Lung (tissue), 12 donors: ENCODE results near the gene PLPPR4. TPM values are rescaled to one million over a fixed set of nuclear protein-coding genes. Genes with fewer than 3 reads are reported as not detected.

Source experiments
- ATAC-seq: fragments of 200-7000 bp; cut with Tn5 transposase; one replicate; pipeline ENCODE4 v1.9.1; 2020; ENCODE audit warnings: moderate number of reproducible peaks; ENCODE audit not compliant: insufficient read depth, low FRiP score
- DNase-seq, 3 donors: peaks; one replicate each; pipeline ENCODE4 v3.0.0-alpha.2; 2013 to 2017
- H3K27ac ChIP-seq, 2 donors: one replicate each; pipeline ENCODE4 v1.5.1; 2013; ENCODE audit warnings: mild to moderate bottlenecking in 2 of 2, moderate library complexity in 2 of 2, control low read depth in 1 of 2, inconsistent platforms in 1 of 2, low read depth in 1 of 2, low read length in 1 of 2
- H3K27me3 ChIP-seq, 3 donors: one replicate each; pipeline ENCODE4 v1.5.1; 2013; ENCODE audit warnings: low read length in 2 of 3; ENCODE audit not compliant: control insufficient read depth in 3 of 3, insufficient read depth in 3 of 3
- H3K36me3 ChIP-seq, 4 donors: one replicate each; pipeline ENCODE4 v1.5.1; 2013; ENCODE audit warnings: low read length in 4 of 4, mild to moderate bottlenecking in 1 of 4, moderate library complexity in 1 of 4; ENCODE audit not compliant: control insufficient read depth in 4 of 4, insufficient read depth in 4 of 4
- H3K4me1 ChIP-seq, 5 donors: one replicate each; pipeline ENCODE4 v1.5.1; 2013; ENCODE audit warnings: low read length in 5 of 5, mild to moderate bottlenecking in 2 of 5, moderate library complexity in 1 of 5; ENCODE audit not compliant: control insufficient read depth in 5 of 5, insufficient read depth in 5 of 5
- H3K4me3 ChIP-seq: one replicate; pipeline ENCODE4 v1.5.1; 2013; ENCODE audit warnings: mild to moderate bottlenecking, control low read depth, moderate library complexity
- H3K9ac ChIP-seq, 2 donors: one replicate each; pipeline ENCODE4 v1.5.1; 2013; ENCODE audit warnings: low read length in 2 of 2, control low read depth in 1 of 2; ENCODE audit not compliant: insufficient read depth in 1 of 2
- H3K9me3 ChIP-seq, 4 donors: one replicate each; pipeline ENCODE4 v1.5.1; 2013; ENCODE audit warnings: low read length in 3 of 4, mild to moderate bottlenecking in 1 of 4, moderate library complexity in 1 of 4; ENCODE audit not compliant: control insufficient read depth in 4 of 4, insufficient read depth in 3 of 4
- WGBS, 2 donors: extraction: QIAGEN DNeasy Blood & Tissue Kit; methylation state at CpG; one replicate each; pipeline ENCODE4 v1.1.7; 2013; 5-methylcytosine and 5-hydroxymethylcytosine counted together
- polyA plus RNA-seq, 2 donors: library from polyadenylated mRNA; stranded (reverse); fragments of 200-250 nt; gene quantifications; one replicate each; pipeline ENCODE4 v1.2.1, GENCODE V29; 2013
- total RNA-seq, 2 donors: library from RNA; depleted of rRNA in 1 of 2; stranded (reverse); fragments of >200 nt in 1 of 2; gene quantifications; one replicate each; pipeline ENCODE4 v1.2.1, GENCODE V29; 2014 to 2021
- TF ChIP-seq, protein P1 (sequence below): IDR thresholded peaks from 2 replicates; pipeline ENCODE4 v1.5.1; 2012; ENCODE audit warnings: mild to moderate bottlenecking; ENCODE audit errors: control extremely low read depth, extremely low read depth
- donor health status: control.
- donor health status: control.
- donor health status: Bipolar disorder and iron deficiency.
- donor health status: healthy.
- donor health status: DM: yes; HTN: yes; CAD: no.

Gene PLPPR4
- total and polyA plus RNA-seq, 4 donors = 0.20 to 31.2 (median 0.95) TPM

- TF ChIP-seq, protein P1, sequence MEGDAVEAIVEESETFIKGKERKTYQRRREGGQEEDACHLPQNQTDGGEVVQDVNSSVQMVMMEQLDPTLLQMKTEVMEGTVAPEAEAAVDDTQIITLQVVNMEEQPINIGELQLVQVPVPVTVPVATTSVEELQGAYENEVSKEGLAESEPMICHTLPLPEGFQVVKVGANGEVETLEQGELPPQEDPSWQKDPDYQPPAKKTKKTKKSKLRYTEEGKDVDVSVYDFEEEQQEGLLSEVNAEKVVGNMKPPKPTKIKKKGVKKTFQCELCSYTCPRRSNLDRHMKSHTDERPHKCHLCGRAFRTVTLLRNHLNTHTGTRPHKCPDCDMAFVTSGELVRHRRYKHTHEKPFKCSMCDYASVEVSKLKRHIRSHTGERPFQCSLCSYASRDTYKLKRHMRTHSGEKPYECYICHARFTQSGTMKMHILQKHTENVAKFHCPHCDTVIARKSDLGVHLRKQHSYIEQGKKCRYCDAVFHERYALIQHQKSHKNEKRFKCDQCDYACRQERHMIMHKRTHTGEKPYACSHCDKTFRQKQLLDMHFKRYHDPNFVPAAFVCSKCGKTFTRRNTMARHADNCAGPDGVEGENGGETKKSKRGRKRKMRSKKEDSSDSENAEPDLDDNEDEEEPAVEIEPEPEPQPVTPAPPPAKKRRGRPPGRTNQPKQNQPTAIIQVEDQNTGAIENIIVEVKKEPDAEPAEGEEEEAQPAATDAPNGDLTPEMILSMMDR = no peak
- WGBS, 2 donors = 89 to 94% methylated on average over 1 of the region's 1 CpG
- H3K9ac ChIP-seq = no peak overlapping the region
- no peaks in the 10 kb centered on the region for H3K27me3 ChIP-seq
- H3K9me3 ChIP-seq = no peaks in the 10 kb centered on the region
- DNase-seq = no peak
- no peaks in the 10 kb centered on the region for H3K36me3 ChIP-seq
- H3K4me1 ChIP-seq = peaks cover 0 to 15% (median 0%) of the 10 kb centered on the region in 5 donors
- no peak overlapping the region for H3K27ac ChIP-seq
- ATAC-seq = no peak
- H3K4me3 ChIP-seq = no peak overlapping the region
These were observed 30.8 kb upstream of the PLPPR4 start for GRCh38 chr1:99233446-99233845.

DNA sequence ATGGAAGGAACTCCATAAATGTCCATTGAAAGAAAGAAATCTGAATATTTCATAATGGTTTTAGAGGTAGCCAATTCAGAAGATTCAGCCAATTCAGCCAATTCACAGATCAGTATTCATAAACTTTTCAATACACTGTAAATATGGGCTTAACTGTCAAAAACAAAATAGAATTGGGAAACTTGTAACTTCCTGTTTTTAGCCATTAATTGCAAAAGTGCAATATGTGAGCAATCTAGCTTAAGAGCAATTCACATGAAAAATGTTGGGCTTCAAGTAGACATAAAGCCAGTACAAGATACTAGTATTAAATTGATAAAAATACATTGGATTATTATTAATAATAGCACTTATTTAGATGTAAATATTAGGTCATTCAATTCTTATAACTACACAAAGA lies 27.5 kb upstream of the PLPPR4 start:
- Histone ChIP-seq H3K27me3 (no peaks in the 10 kb centered on the region), H3K9ac (no peak overlapping the region), H3K9me3 (no peaks in the 10 kb centered on the region), H3K4me1 (peaks cover 0 to 22% (median 0%) of the 10 kb centered on the region in 5 donors), H3K27ac (no peak overlapping the region), H3K36me3 (no peaks in the 10 kb centered on the region), H3K4me3 (no peak overlapping the region)
- TF ChIP-seq, protein P1 = no peak
- DNase-seq (no peak), ATAC-seq (no peak)

- no peak for DNase-seq
- Histone ChIP-seq H3K9me3 (no peaks in the 10 kb centered on the region), H3K27me3 (no peaks in the 10 kb centered on the region), H3K9ac (no peak overlapping the region), H3K4me3 (no peak overlapping the region), H3K27ac (no peak overlapping the region), H3K4me1 (peaks cover 0 to 27% (median 0%) of the 10 kb centered on the region in 5 donors), H3K36me3 (no peaks in the 10 kb centered on the region)
- TF ChIP-seq, protein P1 = no peak
- no peak for ATAC-seq
- 76 to 85% methylated on average over 6 of the region's 6 CpGs for WGBS, 2 donors
These were observed 24.6 kb upstream of the PLPPR4 start for GRCh38 chr1:99239690-99240089.

DNA sequence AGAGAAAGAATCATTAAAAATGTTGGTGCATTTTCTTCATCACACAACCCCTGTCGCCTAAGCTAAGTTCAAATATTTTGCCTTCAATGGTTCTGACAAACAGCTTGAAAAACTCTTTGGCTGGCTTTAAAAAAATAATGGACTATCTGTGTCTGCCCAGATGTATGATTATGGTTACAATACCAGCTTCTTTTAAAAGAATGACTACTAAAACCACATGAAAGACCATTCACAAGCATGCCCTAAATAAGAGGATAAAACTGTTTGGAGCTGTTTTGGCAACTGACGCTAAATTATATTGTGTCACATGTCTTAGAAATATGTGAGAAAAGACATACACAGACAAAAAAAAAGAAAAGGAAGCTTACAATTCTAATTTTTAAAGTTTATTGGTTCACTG lies 23.7 kb upstream of the PLPPR4 start:
- TF ChIP-seq, protein P1 = no peak
- H3K4me3 ChIP-seq = no peak overlapping the region
- DNase-seq (peak in 2 of 3 donors; percentile 83 to 87), ATAC-seq (no peak)
- H3K4me1 ChIP-seq = peaks cover 0 to 27% (median 0%) of the 10 kb centered on the region in 5 donors
- no peaks in the 10 kb centered on the region for H3K9me3 ChIP-seq
- H3K27ac ChIP-seq = no peak overlapping the region
- no peaks in the 10 kb centered on the region for H3K36me3 ChIP-seq
- no peak overlapping the region for H3K9ac ChIP-seq
- WGBS, 2 donors = 81 to 85% methylated on average over 2 of the region's 2 CpGs
- no peaks in the 10 kb centered on the region for H3K27me3 ChIP-seq
